Measurements from ENCODE around the gene HACE1.

GRCh38 chr6:104835782-104836181 is 23.9 kb downstream of the HACE1 start:
- TF ChIP-seq CTCF (IDR thresholded peaks at IDR 0.05; ENCODE audit: low read depth, low read length) (no peak), MYC (IDR thresholded peaks at IDR 0.05; ENCODE audit: low read depth, low read length) (no peak), POLR2A (IDR thresholded peaks at IDR 0.05; ENCODE audit: extremely low read depth, insufficient read length) (no peak), MAX (IDR thresholded peaks at IDR 0.05; ENCODE audit: low read depth, low read length) (no peak)

All from NB4 (cell line).